Heart right ventricle (tissue), 16 donors: ENCODE results near the gene NCKIPSD. TPM values are rescaled to one million over a fixed set of nuclear protein-coding genes. Genes with fewer than 3 reads are reported as not detected.

ENCODE experiments used
- ATAC-seq, 8 donors: fragments of 200-7000 bp; cut with Tn5 transposase; one replicate each; pipeline ENCODE4 v1.9.1; 2020; ENCODE audit warnings: mild to moderate bottlenecking in 8 of 8, moderate library complexity in 8 of 8, moderate number of reproducible peaks in 1 of 8
- DNase-seq, 2 donors: peaks; one replicate each; pipeline ENCODE4 v3.0.0-alpha.2; 2020
- H3K27ac ChIP-seq, 10 donors: fragments of 200-600 bp; sonication (generic) in 2 of 10; one replicate each; pipeline versions ENCODE4 v1.5.0 to v1.8.0; 2020 to 2022; ENCODE audit warnings: mild to moderate bottlenecking in 3 of 10
- H3K27me3 ChIP-seq, 7 donors: fragments of 200-600 bp; one replicate each; pipeline ENCODE4 v1.8.0; 2021 to 2022; ENCODE audit warnings: mild to moderate bottlenecking in 2 of 7
- H3K36me3 ChIP-seq, 9 donors: fragments of 200-600 bp; sonication (generic) in 1 of 9; one replicate each; pipeline versions ENCODE4 v1.5.0 to v1.8.0; 2020 to 2022; ENCODE audit warnings: mild to moderate bottlenecking in 2 of 9
- H3K4me1 ChIP-seq, 9 donors: fragments of 200-600 bp; sonication (generic) in 1 of 9; one replicate each; pipeline versions ENCODE4 v1.5.0 to v1.8.0; 2020 to 2022; ENCODE audit warnings: mild to moderate bottlenecking in 4 of 9
- H3K4me3 ChIP-seq, 10 donors: fragments of 200-600 bp; sonication (generic) in 2 of 10; one replicate each; pipeline versions ENCODE4 v1.5.0 to v1.8.0; 2020 to 2022; ENCODE audit warnings: mild to moderate bottlenecking in 7 of 10, moderate library complexity in 2 of 10
- H3K9me3 ChIP-seq, 11 donors: fragments of 200-600 bp in 10 of 11; sonication (generic) in 2 of 11; one replicate each; pipeline versions ENCODE4 v1.5.0 to v1.8.0; 2013 to 2022; ENCODE audit warnings: mild to moderate bottlenecking in 2 of 11, control low read depth in 1 of 11, moderate library complexity in 1 of 11
- WGBS, 2 donors: extraction: QIAGEN DNeasy Blood & Tissue Kit; methylation state at CpG; one replicate each; pipeline ENCODE4 v1.1.7; 2013; ENCODE audit warnings: inconsistent platforms in 1 of 2; 5-methylcytosine and 5-hydroxymethylcytosine counted together
- intact Hi-C, 10 donors: fragments of 100-400 bp; cut with DNase I; formaldehyde crosslinking; loops; one replicate each; pipeline versions ENCODE4 v1.11.1 to v1.14.2; 2022
- polyA plus RNA-seq, 2 donors: library from polyadenylated mRNA; stranded (reverse); fragments of 200-250 nt; gene quantifications; one replicate each; pipeline ENCODE4 v1.2.3, GENCODE V29; 2013
- total RNA-seq, 10 donors: library from RNA; stranded (reverse); fragmentation: NEBNext Ultra II Directional in 3 of 10; extraction: Animal tissue kit (Norgen Biotek cat#: 25700) in 3 of 10; gene quantifications; one replicate each; pipeline versions ENCODE4 v1.2.1 to v1.2.4, GENCODE V29; 2021 to 2023
- TF ChIP-seq, protein P1 (sequence below), 9 donors: fragments of 200-600 bp; sonication (generic) in 2 of 9; IDR thresholded peaks; one replicate each; pipeline versions ENCODE4 v1.5.0 to v1.8.0; 2021 to 2022; ENCODE audit warnings: antibody characterized with exemption in 9 of 9, mild to moderate bottlenecking in 5 of 9, moderate library complexity in 1 of 9
- donor health status: Arrhythmogenic right ventricular cardiomyopathy.
- donor health status: ischemic (EF 13 %, LVEDD 7.1; RV severe dilation, severe dysfunction).
- donor health status: healthy with polysubstance abuse.
- donor health status: DM: no; HTN: yes; CAD: no.
- donor health status: DM: no; HTN: no; CAD: no.
- donor health status: ischemic (EF 25% LVEDD 6.9; RV normal size, moderate dysfunction).
- donor health status: ischemic (EF 25% LVEDD 5.7; RV mildly dilated, moderate dysfunction).
- donor health status: healthy.
- donor health status: DM: yes; HTN: yes; CAD: no.
- donor health status: Ischemic cardiomyopathy.
- donor health status: ischemic (EF 35%, LVEDD 5.7; RV mildly dilated, moderate dysfunction).
- donor health status: nonischemic (EF 11% LVEDD 7.7; RV severe dilation, severe dysfunction).
- donor health status: DM: yes; HTN: yes; CAD: no.
- donor health status: PGD.
- donor health status: ischemic (EF 29% LVEDD 5.4; RV normal size, mild dysfunction).
- donor health status: nonischemic (EF 23%, LVEDD 6.1; RV moderate dilation, normal function).

The NCKIPSD gene
- total and polyA plus RNA-seq, 12 donors, result 9.4 to 21.1 (median 14.6) TPM

GRCh38 chr3:48630833-48631232 lies 54.9 kb downstream of the NCKIPSD start:
- H3K4me1 ChIP-seq, result peaks cover 0 to 17% (median 10%) of the 10 kb centered on the region in 9 donors
- H3K27ac ChIP-seq, result no peak overlapping the region
- TF ChIP-seq, protein P1, sequence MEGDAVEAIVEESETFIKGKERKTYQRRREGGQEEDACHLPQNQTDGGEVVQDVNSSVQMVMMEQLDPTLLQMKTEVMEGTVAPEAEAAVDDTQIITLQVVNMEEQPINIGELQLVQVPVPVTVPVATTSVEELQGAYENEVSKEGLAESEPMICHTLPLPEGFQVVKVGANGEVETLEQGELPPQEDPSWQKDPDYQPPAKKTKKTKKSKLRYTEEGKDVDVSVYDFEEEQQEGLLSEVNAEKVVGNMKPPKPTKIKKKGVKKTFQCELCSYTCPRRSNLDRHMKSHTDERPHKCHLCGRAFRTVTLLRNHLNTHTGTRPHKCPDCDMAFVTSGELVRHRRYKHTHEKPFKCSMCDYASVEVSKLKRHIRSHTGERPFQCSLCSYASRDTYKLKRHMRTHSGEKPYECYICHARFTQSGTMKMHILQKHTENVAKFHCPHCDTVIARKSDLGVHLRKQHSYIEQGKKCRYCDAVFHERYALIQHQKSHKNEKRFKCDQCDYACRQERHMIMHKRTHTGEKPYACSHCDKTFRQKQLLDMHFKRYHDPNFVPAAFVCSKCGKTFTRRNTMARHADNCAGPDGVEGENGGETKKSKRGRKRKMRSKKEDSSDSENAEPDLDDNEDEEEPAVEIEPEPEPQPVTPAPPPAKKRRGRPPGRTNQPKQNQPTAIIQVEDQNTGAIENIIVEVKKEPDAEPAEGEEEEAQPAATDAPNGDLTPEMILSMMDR (IDR thresholded peaks at IDR 0.05), result no peak
- intact Hi-C loops, result loop anchor here in 1 of 10 donors (10.0 kb wide), 1 partner anchor 166 kb away; a partner anchor contains a TSS
- H3K4me3 ChIP-seq, result no peak overlapping the region
- 85 to 91% methylated on average over 12 of the region's 12 CpGs for WGBS, 2 donors
- no peaks in the 10 kb centered on the region for H3K9me3 ChIP-seq
- DNase-seq (no peak), ATAC-seq (no peak)
- H3K27me3 ChIP-seq, result no peaks in the 10 kb centered on the region
- H3K36me3 ChIP-seq, result peaks cover 0 to 76% (median 17%) of the 10 kb centered on the region in 9 donors

DNA sequence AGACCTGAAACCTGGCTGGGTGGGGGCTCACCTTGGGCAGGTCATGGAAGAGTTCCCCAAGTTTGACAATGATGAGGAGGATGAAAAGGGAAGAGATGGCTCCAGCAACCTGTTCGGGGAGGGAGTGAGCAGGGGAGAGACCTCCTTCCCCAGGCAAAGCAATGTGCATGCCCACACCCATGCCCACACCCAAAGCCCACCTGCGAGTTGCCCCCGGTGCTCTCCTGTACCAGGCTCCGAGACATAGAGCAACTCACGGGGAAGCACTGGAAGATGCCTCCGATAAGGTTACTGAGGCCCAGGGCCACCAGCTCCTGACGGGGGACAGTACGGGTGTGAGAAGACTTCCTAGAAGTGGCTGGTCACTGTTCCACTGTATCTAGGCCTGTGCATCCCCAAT lies 55.3 kb downstream of the NCKIPSD start:
- no peaks in the 10 kb centered on the region for H3K9me3 ChIP-seq
- intact Hi-C loops, result loop anchor here in 1 of 10 donors (10.0 kb wide), 1 partner anchor 166 kb away; a partner anchor contains a TSS
- DNase-seq (no peak), ATAC-seq (no peak)
- TF ChIP-seq, protein P1 (IDR thresholded peaks at IDR 0.05), result no peak
- peaks cover 0 to 80% (median 21%) of the 10 kb centered on the region in 9 donors for H3K36me3 ChIP-seq
- H3K27ac ChIP-seq, result no peak overlapping the region
- peaks cover 0 to 15% (median 9%) of the 10 kb centered on the region in 9 donors for H3K4me1 ChIP-seq
- no peak overlapping the region for H3K4me3 ChIP-seq
- WGBS, 2 donors, result 97 to 99% methylated on average over 8 of the region's 8 CpGs
- H3K27me3 ChIP-seq, result no peaks in the 10 kb centered on the region

GRCh38 chr3:48629894-48630293 lies 55.8 kb downstream of the NCKIPSD start:
- no peak overlapping the region for H3K4me3 ChIP-seq
- intact Hi-C loops, result loop anchor here in 1 of 10 donors (10.0 kb wide), 1 partner anchor 165 kb away; a partner anchor contains a TSS
- ATAC-seq (no peak), DNase-seq (no peak)
- peaks cover 0 to 85% (median 24%) of the 10 kb centered on the region in 9 donors for H3K36me3 ChIP-seq
- no peaks in the 10 kb centered on the region for H3K9me3 ChIP-seq
- TF ChIP-seq, protein P1 (IDR thresholded peaks at IDR 0.05), result no peak
- 96 to 98% methylated on average over 12 of the region's 12 CpGs for WGBS, 2 donors
- H3K27me3 ChIP-seq, result no peaks in the 10 kb centered on the region
- peaks cover 0 to 13% (median 9%) of the 10 kb centered on the region in 9 donors for H3K4me1 ChIP-seq
- H3K27ac ChIP-seq, result no peak overlapping the region

GRCh38 chr3:48628277-48629017 lies 57.3 kb downstream of the NCKIPSD start:
- Histone ChIP-seq H3K27ac (no peak overlapping the region), H3K4me3 (no peak overlapping the region), H3K36me3 (peaks cover 0 to 91% (median 24%) of the 10 kb centered on the region in 9 donors), H3K27me3 (no peaks in the 10 kb centered on the region), H3K9me3 (no peaks in the 10 kb centered on the region), H3K4me1 (no peaks in the 10 kb centered on the region)
- no peak for ATAC-seq
- DNase-seq, result no peak
- 84% methylated on average over 13 of the region's 13 CpGs for WGBS, 2 donors
- TF ChIP-seq, protein P1 (IDR thresholded peaks at IDR 0.05), result no peak
- intact Hi-C loops, result no loop called here
